A549 (cell line): ENCODE measurements around the gene SERPINE1. TPM values are rescaled to one million over a fixed set of nuclear protein-coding genes. Genes with fewer than 3 reads are reported as not detected.
"Not testable (repeated sequence)": the region's sequence is repeated elsewhere in the genome, so short reads cannot be mapped to it uniquely, and the experiment has no call there.

Experiments
- ATAC-seq, 2 experiments: fragments of 200-7000 bp in 1 of 2; fragments of >200 bp in 1 of 2; cut with Nextera tagmentation in 1 of 2; cut with Tn5 transposase in 1 of 2; 3 replicates each; pipeline versions ENCODE4 v1.8.0 to v1.9.1; 2018 to 2020; ENCODE audit warnings: mild to moderate bottlenecking in 1 of 2, moderate library complexity in 1 of 2
- CTCF ChIA-PET: fragments of 300-600 bp; sonication (Branson Sonifier 250); formaldehyde crosslinking; extraction: SDS; loops from one replicate; lab custom pipeline; 2021; ENCODE audit warnings: antibody characterized with exemption, inconsistent platforms; lab: Yijun Ruan, JAX
- POLR2A ChIA-PET: fragments of 350-600 bp; formaldehyde crosslinking; extraction: SDS; loops from one replicate; lab custom pipeline; 2021; ENCODE audit warnings: antibody characterized with exemption, inconsistent platforms; lab: Yijun Ruan, JAX
- DNase-seq, 2 experiments: peaks; one replicate each; pipeline versions ENCODE4 v3.0.0 to v3.0.0-alpha.2; 2011 to 2016; ENCODE audit warnings: low read depth in 1 of 2, low spot score in 1 of 2
- FAIRE-seq: peaks from 2 replicates; lab custom pipeline; 2011; peaks lifted over from hg19 to GRCh38; lab: Jason Lieb, UNC
- H3K27ac ChIP-seq, 2 experiments: fragments of >200 bp; sonication (Bioruptor Twin); formaldehyde crosslinking; 3 replicates each; pipeline ENCODE4 v1.5.1; 2016 to 2017
- H3K4me1 ChIP-seq: fragments of >200 bp; sonication (Bioruptor Twin); formaldehyde crosslinking; 3 replicates; pipeline ENCODE4 v1.6.1; 2016
- H3K4me2 ChIP-seq: fragments of >200 bp; sonication (Bioruptor Twin); formaldehyde crosslinking; 3 replicates; pipeline ENCODE4 v1.6.1; 2016
- H3K4me3 ChIP-seq: fragments of >200 bp; sonication (Bioruptor Twin); formaldehyde crosslinking; 3 replicates; pipeline ENCODE4 v1.5.1; 2016
- H3K9me3 ChIP-seq: fragments of >200 bp; sonication (Bioruptor Twin); formaldehyde crosslinking; 3 replicates; pipeline ENCODE4 v1.6.1; 2016
- CBX2 ChIP-seq: fragments of 200-600 bp; sonication (generic); IDR thresholded peaks from 2 replicates; pipeline ENCODE4 v1.6.1; 2016; ENCODE audit warnings: low read depth, mild to moderate bottlenecking, borderline replicate concordance
- CBX8 ChIP-seq: fragments of 200-600 bp; sonication (generic); IDR thresholded peaks from 2 replicates; pipeline ENCODE4 v1.6.1; 2016
- EHF ChIP-seq: fragments of 250-450 bp; sonication (Bioruptor Pico); IDR thresholded peaks from 2 replicates; pipeline ENCODE4 v1.5.0; 2020; ENCODE audit warnings: mild to moderate bottlenecking
- ESRRA ChIP-seq: fragments of 150-350 bp; IDR thresholded peaks from 2 replicates; pipeline ENCODE4 v1.6.1; 2014; ENCODE audit warnings: mild to moderate bottlenecking, low read length, borderline replicate concordance
- GATA3 ChIP-seq: IDR thresholded peaks from 2 replicates; pipeline ENCODE4 v1.6.1; 2012; ENCODE audit warnings: borderline replicate concordance
- HDAC2 ChIP-seq: fragments of 200-600 bp; sonication (generic); IDR thresholded peaks from 2 replicates; pipeline ENCODE4 v1.6.1; 2016
- HOXB13 ChIP-seq: fragments of 250-450 bp; sonication (Bioruptor Pico); IDR thresholded peaks from 2 replicates; pipeline ENCODE4 v1.5.0; 2020; ENCODE audit warnings: low read depth, mild to moderate bottlenecking, moderate library complexity
- JUNB ChIP-seq: fragments of >200 bp; sonication (Bioruptor Twin); formaldehyde crosslinking; IDR thresholded peaks from 2 replicates; pipeline ENCODE4 v1.6.1; 2016
- KDM1A ChIP-seq: fragments of 200-600 bp; sonication (generic); IDR thresholded peaks from 2 replicates; pipeline ENCODE4 v1.6.1; 2016; ENCODE audit warnings: low read depth, mild to moderate bottlenecking
- KDM5A ChIP-seq: fragments of 200-600 bp; sonication (generic); IDR thresholded peaks from 2 replicates; pipeline ENCODE4 v1.6.1; 2016; ENCODE audit warnings: antibody characterized with exemption, mild to moderate bottlenecking
- MAZ ChIP-seq: fragments of 150-350 bp; IDR thresholded peaks from 2 replicates; pipeline ENCODE4 v1.6.1; 2014; ENCODE audit warnings: antibody characterized with exemption, low read depth, low read length, borderline replicate concordance
- NR3C1 ChIP-seq: fragments of >200 bp; sonication (Bioruptor Twin); formaldehyde crosslinking; IDR thresholded peaks from 3 replicates; pipeline ENCODE4 v1.6.1; 2017
- RCOR1 ChIP-seq: fragments of 150-350 bp; IDR thresholded peaks from 2 replicates; pipeline ENCODE4 v1.6.1; 2014; ENCODE audit warnings: antibody characterized with exemption, low read length, low read depth
- RFX5 ChIP-seq: fragments of 450-650 bp; IDR thresholded peaks from 2 replicates; pipeline ENCODE4 v1.7.1; 2014; ENCODE audit warnings: antibody characterized with exemption, mild to moderate bottlenecking, moderate library complexity
- SREBF2 ChIP-seq: fragments of 450-650 bp; IDR thresholded peaks from 2 replicates; pipeline ENCODE4 v1.6.1; 2014; ENCODE audit warnings: mild to moderate bottlenecking, moderate library complexity
- TFCP2L1 ChIP-seq: fragments of 250-450 bp; sonication (Bioruptor Pico); IDR thresholded peaks from 2 replicates; pipeline ENCODE4 v1.5.0; 2021; ENCODE audit warnings: mild to moderate bottlenecking
- WGBS: methylation state at CpG from one replicate; pipeline ENCODE4 v1.1.6; 2017; ENCODE audit errors: missing lambda C conversion rate; 5-methylcytosine and 5-hydroxymethylcytosine counted together
- polyA plus RNA-seq, 4 experiments: library from polyadenylated mRNA; depleted of rRNA in 3 of 4; stranded (reverse); fragments of >200 nt; fragmentation: RNase III in 1 of 4; extraction: RNeasy Plus Mini Kit Qiagen cat#74134 plus additional on column Dnase treatment in 1 of 4; gene quantifications; 2 replicates in 3 of 4; 3 replicates in 1 of 4; pipeline ENCODE4 v1.2.3, GENCODE V29; 2011 to 2017
- TF ChIP-seq, protein P1 (sequence below): fragments of >200 bp; sonication (Bioruptor Twin); formaldehyde crosslinking; IDR thresholded peaks from 3 replicates; pipeline ENCODE4 v1.6.1; 2016
- TF ChIP-seq, protein P2 (sequence below): fragments of 450-650 bp; IDR thresholded peaks from 2 replicates; pipeline ENCODE4 v1.6.1; 2014; ENCODE audit warnings: antibody characterized with exemption
- TF ChIP-seq, protein P3 (sequence below): fragments of 250-450 bp; sonication (Bioruptor Pico); IDR thresholded peaks from 2 replicates; pipeline ENCODE4 v1.5.0; 2020; ENCODE audit warnings: low read depth, mild to moderate bottlenecking, moderate library complexity
- TF ChIP-seq, protein P4 (sequence below): IDR thresholded peaks from 2 replicates; pipeline ENCODE4 v1.6.1; 2012
- TF ChIP-seq, protein P5 (sequence below): IDR thresholded peaks from 2 replicates; pipeline ENCODE4 v1.6.1; 2012; ENCODE audit warnings: low read depth, borderline replicate concordance
- TF ChIP-seq, protein P6 (sequence below): IDR thresholded peaks from 2 replicates; pipeline ENCODE4 v1.6.1; 2012
- TF ChIP-seq, protein P7 (sequence below): fragments of >200 bp; sonication (Bioruptor Twin); formaldehyde crosslinking; IDR thresholded peaks from 2 replicates; pipeline ENCODE4 v1.6.1; 2016

Gene SERPINE1
- polyA plus RNA-seq, 2 of the 4 experiments (the other 2 are of a cell fraction), result 286 to 355 TPM

DNA sequence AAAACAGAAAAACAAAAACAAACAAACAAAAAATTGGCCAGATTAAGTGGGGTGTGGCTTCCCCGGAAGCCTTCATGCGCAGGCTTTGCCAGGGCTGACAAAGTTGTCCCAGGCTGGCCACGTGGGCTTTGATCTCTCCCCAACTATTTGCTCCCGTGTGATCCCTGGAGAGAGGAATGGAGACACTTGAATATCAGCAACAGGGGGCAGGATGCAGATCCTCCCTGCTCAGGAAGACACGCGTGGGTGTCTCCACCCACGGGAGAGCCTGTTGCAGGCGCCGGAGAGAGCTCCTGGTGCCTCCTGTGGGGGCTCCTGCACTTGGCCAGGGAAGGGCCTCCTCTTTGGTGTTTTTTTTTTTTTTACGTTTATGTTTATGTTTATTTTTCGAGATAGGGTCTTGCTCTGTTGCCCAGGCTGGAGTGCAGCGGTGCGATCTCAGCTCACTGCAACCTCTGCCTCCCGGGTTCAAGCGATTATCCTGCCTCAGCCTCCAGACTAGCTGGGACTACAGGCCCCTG is 22.7 kb upstream of the SERPINE1 start (continued):
- no peak for TF ChIP-seq HOXB13
- TF ChIP-seq, protein P1, sequence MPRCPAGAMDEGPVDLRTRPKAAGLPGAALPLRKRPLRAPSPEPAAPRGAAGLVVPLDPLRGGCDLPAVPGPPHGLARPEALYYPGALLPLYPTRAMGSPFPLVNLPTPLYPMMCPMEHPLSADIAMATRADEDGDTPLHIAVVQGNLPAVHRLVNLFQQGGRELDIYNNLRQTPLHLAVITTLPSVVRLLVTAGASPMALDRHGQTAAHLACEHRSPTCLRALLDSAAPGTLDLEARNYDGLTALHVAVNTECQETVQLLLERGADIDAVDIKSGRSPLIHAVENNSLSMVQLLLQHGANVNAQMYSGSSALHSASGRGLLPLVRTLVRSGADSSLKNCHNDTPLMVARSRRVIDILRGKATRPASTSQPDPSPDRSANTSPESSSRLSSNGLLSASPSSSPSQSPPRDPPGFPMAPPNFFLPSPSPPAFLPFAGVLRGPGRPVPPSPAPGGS, result no peak
- TF ChIP-seq KDM5A, result no peak
- TF ChIP-seq, protein P2, sequence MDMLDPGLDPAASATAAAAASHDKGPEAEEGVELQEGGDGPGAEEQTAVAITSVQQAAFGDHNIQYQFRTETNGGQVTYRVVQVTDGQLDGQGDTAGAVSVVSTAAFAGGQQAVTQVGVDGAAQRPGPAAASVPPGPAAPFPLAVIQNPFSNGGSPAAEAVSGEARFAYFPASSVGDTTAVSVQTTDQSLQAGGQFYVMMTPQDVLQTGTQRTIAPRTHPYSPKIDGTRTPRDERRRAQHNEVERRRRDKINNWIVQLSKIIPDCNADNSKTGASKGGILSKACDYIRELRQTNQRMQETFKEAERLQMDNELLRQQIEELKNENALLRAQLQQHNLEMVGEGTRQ, result no peak

DNA sequence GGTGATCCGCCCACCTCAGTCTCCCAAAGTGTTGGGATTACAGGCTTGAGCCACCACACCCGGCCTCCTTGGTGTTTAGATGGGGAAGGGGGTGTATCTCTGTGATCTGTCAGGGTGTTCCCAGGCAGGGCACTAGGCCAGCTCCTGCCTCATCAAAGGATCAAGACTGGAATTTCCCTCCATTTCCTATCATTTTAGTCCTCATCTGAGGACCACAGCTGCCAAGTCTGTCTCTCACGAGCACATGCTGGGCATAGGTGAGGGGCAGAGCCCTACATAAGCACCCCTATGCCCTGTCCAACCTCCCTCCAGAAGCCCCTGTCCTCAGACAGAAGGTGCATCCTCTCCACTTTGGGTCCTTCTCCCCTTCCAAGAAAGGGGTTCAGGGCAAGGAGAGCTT is 22.1 kb upstream of the SERPINE1 start:
- H3K4me2 ChIP-seq, result no peak overlapping the region
- ATAC-seq, result no peak
- H3K4me1 ChIP-seq, result peaks cover 71% of the 10 kb centered on the region
- no peak for DNase-seq
- CTCF ChIA-PET, result interaction anchor here (0.9 to 20.0 kb wide), 4 partner anchors 9 to 87 kb away, joined by 3 to 600 read pairs (median 12); partner anchors contain the start of gene SERPINE1
- H3K27ac ChIP-seq, result peak overlapping the region; percentile 94 to 99
- TF ChIP-seq, protein P3, sequence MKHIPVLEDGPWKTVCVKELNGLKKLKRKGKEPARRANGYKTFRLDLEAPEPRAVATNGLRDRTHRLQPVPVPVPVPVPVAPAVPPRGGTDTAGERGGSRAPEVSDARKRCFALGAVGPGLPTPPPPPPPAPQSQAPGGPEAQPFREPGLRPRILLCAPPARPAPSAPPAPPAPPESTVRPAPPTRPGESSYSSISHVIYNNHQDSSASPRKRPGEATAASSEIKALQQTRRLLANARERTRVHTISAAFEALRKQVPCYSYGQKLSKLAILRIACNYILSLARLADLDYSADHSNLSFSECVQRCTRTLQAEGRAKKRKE, result peak; percentile 69
- TF ChIP-seq MAZ, result no peak
- TF ChIP-seq, protein P4, sequence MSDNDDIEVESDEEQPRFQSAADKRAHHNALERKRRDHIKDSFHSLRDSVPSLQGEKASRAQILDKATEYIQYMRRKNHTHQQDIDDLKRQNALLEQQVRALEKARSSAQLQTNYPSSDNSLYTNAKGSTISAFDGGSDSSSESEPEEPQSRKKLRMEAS, result peak; percentile 53; the same call in 1 of the 2 replicates
- TF ChIP-seq, protein P5, sequence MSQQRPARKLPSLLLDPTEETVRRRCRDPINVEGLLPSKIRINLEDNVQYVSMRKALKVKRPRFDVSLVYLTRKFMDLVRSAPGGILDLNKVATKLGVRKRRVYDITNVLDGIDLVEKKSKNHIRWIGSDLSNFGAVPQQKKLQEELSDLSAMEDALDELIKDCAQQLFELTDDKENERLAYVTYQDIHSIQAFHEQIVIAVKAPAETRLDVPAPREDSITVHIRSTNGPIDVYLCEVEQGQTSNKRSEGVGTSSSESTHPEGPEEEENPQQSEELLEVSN, result 0 out of 2 replicates have a peak, but pooled peaks have one; percentile 28
- TF ChIP-seq RFX5, result no peak
- TF ChIP-seq, protein P2, result no peak
- no peaks in the 10 kb centered on the region for H3K9me3 ChIP-seq
- 51% methylated on average over 3 of the region's 3 CpGs for WGBS
- FAIRE-seq, result no peak
- H3K4me3 ChIP-seq, result no peak overlapping the region
- POLR2A ChIA-PET, result interaction anchor here (1.2 to 1.9 kb wide), 2 partner anchors 13 to 22 kb away, joined by 4 to 8 read pairs; partner anchors contain the start of gene SERPINE1

DNA sequence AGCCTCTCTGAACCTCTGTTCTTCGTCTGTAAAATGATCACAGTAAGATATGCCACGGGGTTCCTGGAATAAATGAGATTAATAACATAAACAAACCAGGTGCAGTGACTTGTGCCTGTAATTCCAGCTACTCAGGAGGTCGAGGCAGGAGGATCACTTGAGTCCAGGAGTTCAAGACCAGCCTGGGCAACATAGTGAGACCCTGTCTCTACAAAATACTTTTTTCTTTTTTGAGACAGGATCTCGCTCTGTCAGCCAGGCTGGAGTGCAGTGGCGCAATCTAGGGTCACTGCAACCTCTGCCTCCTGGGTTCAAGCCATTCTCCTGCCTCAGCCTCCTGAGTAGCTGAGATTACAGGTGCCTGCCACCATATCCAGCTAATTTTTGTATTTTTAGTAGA is 21.7 kb upstream of the SERPINE1 start:
- CTCF ChIA-PET, result interaction anchor here (0.9 to 20.0 kb wide), 4 partner anchors 9 to 87 kb away, joined by 3 to 600 read pairs (median 12); partner anchors contain the start of gene SERPINE1
- POLR2A ChIA-PET, result interaction anchor here (1.2 to 1.9 kb wide), 2 partner anchors 12 to 21 kb away, joined by 4 to 8 read pairs; partner anchors contain the start of gene SERPINE1
- H3K27ac ChIP-seq, result peak overlapping the region; percentile 94 to 99
- not testable (repeated sequence) for ATAC-seq, FAIRE-seq, H3K4me2 ChIP-seq, H3K4me3 ChIP-seq, H3K9me3 ChIP-seq, DNase-seq
- 74% methylated on average over 5 of the region's 5 CpGs for WGBS
- peaks cover 70% of the 10 kb centered on the region for H3K4me1 ChIP-seq

DNA sequence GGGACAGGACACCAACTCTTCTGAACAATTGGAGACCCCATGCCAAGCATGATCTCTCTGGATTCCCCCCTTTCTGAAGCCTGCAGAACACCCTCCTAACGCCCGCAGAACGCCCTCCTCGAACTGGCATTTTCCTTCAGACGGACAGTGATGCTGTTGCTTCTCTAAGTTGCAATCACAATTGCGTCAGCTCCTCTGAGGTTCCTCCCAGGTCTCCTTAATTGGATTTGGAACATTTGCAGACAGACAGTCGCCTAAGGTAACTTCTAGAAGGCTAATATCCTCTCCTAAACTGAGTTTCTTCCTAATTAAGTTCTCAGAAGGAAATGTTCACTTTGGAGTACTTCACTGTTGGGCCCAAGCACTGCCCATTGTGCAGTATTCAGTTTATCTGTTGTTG is 20.5 kb upstream of the SERPINE1 start:
- H3K4me2 ChIP-seq, result no peak overlapping the region
- peak overlapping the region; percentile 15 to 94; a peak in 4 of 6 replicates for H3K27ac ChIP-seq
- DNase-seq (no peak), ATAC-seq (no peak), FAIRE-seq (no peak)
- TF ChIP-seq, protein P6, sequence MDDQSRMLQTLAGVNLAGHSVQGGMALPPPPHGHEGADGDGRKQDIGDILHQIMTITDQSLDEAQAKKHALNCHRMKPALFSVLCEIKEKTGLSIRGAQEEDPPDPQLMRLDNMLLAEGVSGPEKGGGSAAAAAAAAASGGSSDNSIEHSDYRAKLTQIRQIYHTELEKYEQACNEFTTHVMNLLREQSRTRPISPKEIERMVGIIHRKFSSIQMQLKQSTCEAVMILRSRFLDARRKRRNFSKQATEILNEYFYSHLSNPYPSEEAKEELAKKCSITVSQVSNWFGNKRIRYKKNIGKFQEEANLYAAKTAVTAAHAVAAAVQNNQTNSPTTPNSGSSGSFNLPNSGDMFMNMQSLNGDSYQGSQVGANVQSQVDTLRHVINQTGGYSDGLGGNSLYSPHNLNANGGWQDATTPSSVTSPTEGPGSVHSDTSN, result no peak
- no peak for TF ChIP-seq SREBF2
- no peak for TF ChIP-seq CBX2
- TF ChIP-seq CBX8, result no peak
- TF ChIP-seq HOXB13, result no peak
- no peak for TF ChIP-seq EHF
- TF ChIP-seq, protein P2, result no peak
- TF ChIP-seq, protein P7, sequence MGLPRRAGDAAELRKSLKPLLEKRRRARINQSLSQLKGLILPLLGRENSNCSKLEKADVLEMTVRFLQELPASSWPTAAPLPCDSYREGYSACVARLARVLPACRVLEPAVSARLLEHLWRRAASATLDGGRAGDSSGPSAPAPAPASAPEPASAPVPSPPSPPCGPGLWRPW, result no peak
- TF ChIP-seq ESRRA, result no peak
- TF ChIP-seq RCOR1, result no peak
- no peak for TF ChIP-seq TFCP2L1
- no peak for TF ChIP-seq KDM1A
- TF ChIP-seq NR3C1, result no peak
- TF ChIP-seq JUNB, result no peak
- no peak for TF ChIP-seq GATA3
- TF ChIP-seq HDAC2, result no peak
- 90% methylated on average over 7 of the region's 7 CpGs for WGBS
- ChIA-PET CTCF (interaction anchor here (2.9 to 20.0 kb wide), 2 partner anchors 11 to 26 kb away, joined by 14 to 600 read pairs; partner anchors contain the start of gene SERPINE1), POLR2A (no interaction called here)
- no peaks in the 10 kb centered on the region for H3K9me3 ChIP-seq
- H3K4me1 ChIP-seq, result peaks cover 59% of the 10 kb centered on the region
- H3K4me3 ChIP-seq, result no peak overlapping the region
